Chondrocyte (in vitro differentiated cells): ENCODE data around the gene RASL10B. TPM values are rescaled to one million over a fixed set of nuclear protein-coding genes. Genes with fewer than 3 reads are reported as not detected.

Experiments used
- DNase-seq: peaks from one replicate; pipeline ENCODE4 v3.0.0; 2021; ENCODE audit warnings: mixed read lengths, low spot score
- H3K27ac Mint-ChIP-seq: one replicate; pipeline ENCODE4 v1.8.0; 2021; ENCODE audit warnings: mild to moderate bottlenecking, moderate library complexity, mixed read lengths; ENCODE audit not compliant: unreplicated experiment
- H3K27me3 Mint-ChIP-seq: 2 replicates; pipeline ENCODE4 v1.8.0; 2021; ENCODE audit warnings: low read depth, mixed read lengths
- H3K36me3 Mint-ChIP-seq: 2 replicates; pipeline ENCODE4 v1.8.0; 2021; ENCODE audit warnings: low read depth, mixed read lengths
- H3K4me1 Mint-ChIP-seq: 2 replicates; pipeline ENCODE4 v1.8.0; 2021; ENCODE audit warnings: low read depth, mild to moderate bottlenecking, mixed read lengths
- H3K4me3 Mint-ChIP-seq: one replicate; pipeline ENCODE4 v1.8.0; 2021; ENCODE audit warnings: mild to moderate bottlenecking, moderate library complexity, mixed read lengths; ENCODE audit not compliant: unreplicated experiment
- H3K9me3 Mint-ChIP-seq: 2 replicates; pipeline ENCODE4 v1.8.0; 2021; ENCODE audit warnings: low read depth, mixed read lengths
- CTCF ChIP-seq: fragments of 200-600 bp; sonication (generic); IDR thresholded peaks from 2 replicates; pipeline ENCODE4 v1.5.0; 2021; ENCODE audit warnings: antibody characterized with exemption, mild to moderate bottlenecking, moderate library complexity
- long read RNA-seq: library from polyadenylated mRNA; stranded (forward); transcript quantifications from one replicate; pipeline ENCODE4 v2.0.0, GENCODE V29; 2021
- total RNA-seq: library from RNA; stranded (reverse); gene quantifications from 3 replicates; pipeline ENCODE4 v1.2.1, GENCODE V29; 2021

The RASL10B gene
- total RNA-seq: 8.4 to 21.3 TPM (median 19.1 TPM) in 3 replicates
- long read RNA-seq, transcript RASL10B-201 (4 exons, 3,205 nt): major isoform, 8 of 12 reads
- long read RNA-seq, partial matches to known transcripts: 0 of 12 reads
- long read RNA-seq, other reads (novel, unspliced or antisense): 4 of 12 reads

GRCh38 chr17:35731239-35731916 is at the start of gene RASL10B:
Gene RASL10B, plus strand, starts transcription at chr17:35731639. Its CDS starts 3,546 bp downstream, at chr17:35735185.
- no peak for TF ChIP-seq CTCF
- no peaks in the 10 kb centered on the region for H3K36me3 Mint-ChIP-seq
- H3K4me3 Mint-ChIP-seq: peak within 1 kb of the TSS; percentile 80
- H3K9me3 Mint-ChIP-seq: no peaks in the 10 kb centered on the region
- no peaks in the 10 kb centered on the region for H3K27me3 Mint-ChIP-seq
- H3K4me1 Mint-ChIP-seq: peaks cover 38% of the 10 kb centered on the region
- no peak within 1 kb of the TSS for H3K27ac Mint-ChIP-seq
- no peak for DNase-seq

GRCh38 chr17:35683591-35683990 is 47.8 kb upstream of the RASL10B start:
- no peak for TF ChIP-seq CTCF
- Mint-ChIP-seq H3K36me3 (peaks cover 22% of the 10 kb centered on the region), H3K4me1 (peaks cover 24% of the 10 kb centered on the region), H3K9me3 (peaks cover 3% of the 10 kb centered on the region), H3K27me3 (no peaks in the 10 kb centered on the region), H3K4me3 (no peak overlapping the region), H3K27ac (no peak overlapping the region)
- no peak for DNase-seq

- no peak overlapping the region for H3K4me3 Mint-ChIP-seq
- peaks cover 21% of the 10 kb centered on the region for H3K36me3 Mint-ChIP-seq
- no peaks in the 10 kb centered on the region for H3K9me3 Mint-ChIP-seq
- peak overlapping the region; percentile 60 for H3K27ac Mint-ChIP-seq
- no peak for TF ChIP-seq CTCF
- peaks cover 24% of the 10 kb centered on the region for H3K4me1 Mint-ChIP-seq
- DNase-seq: no peak
- H3K27me3 Mint-ChIP-seq: no peaks in the 10 kb centered on the region
Observed at GRCh38 chr17:35684055-35684802, 47.2 kb upstream of the RASL10B start.

- H3K27me3 Mint-ChIP-seq: no peaks in the 10 kb centered on the region
- H3K27ac Mint-ChIP-seq: no peak overlapping the region
- peaks cover 21% of the 10 kb centered on the region for H3K36me3 Mint-ChIP-seq
- peaks cover 27% of the 10 kb centered on the region for H3K4me1 Mint-ChIP-seq
- H3K9me3 Mint-ChIP-seq: no peaks in the 10 kb centered on the region
- no peak overlapping the region for H3K4me3 Mint-ChIP-seq
- TF ChIP-seq CTCF: no peak
- DNase-seq: no peak
Observed at GRCh38 chr17:35692512-35693210, 38.8 kb upstream of the RASL10B start.

GRCh38 chr17:35693662-35694061 is 37.8 kb upstream of the RASL10B start:
- peaks cover 14% of the 10 kb centered on the region for H3K36me3 Mint-ChIP-seq
- peaks cover 20% of the 10 kb centered on the region for H3K4me1 Mint-ChIP-seq
- no peak overlapping the region for H3K4me3 Mint-ChIP-seq
- H3K9me3 Mint-ChIP-seq: no peaks in the 10 kb centered on the region
- H3K27ac Mint-ChIP-seq: no peak overlapping the region
- no peak for TF ChIP-seq CTCF
- no peaks in the 10 kb centered on the region for H3K27me3 Mint-ChIP-seq
- no peak for DNase-seq
